ENCODE results near the gene AEN. TPM values are rescaled to one million over a fixed set of nuclear protein-coding genes. Genes with fewer than 3 reads are reported as not detected.

Gene AEN, protein sequence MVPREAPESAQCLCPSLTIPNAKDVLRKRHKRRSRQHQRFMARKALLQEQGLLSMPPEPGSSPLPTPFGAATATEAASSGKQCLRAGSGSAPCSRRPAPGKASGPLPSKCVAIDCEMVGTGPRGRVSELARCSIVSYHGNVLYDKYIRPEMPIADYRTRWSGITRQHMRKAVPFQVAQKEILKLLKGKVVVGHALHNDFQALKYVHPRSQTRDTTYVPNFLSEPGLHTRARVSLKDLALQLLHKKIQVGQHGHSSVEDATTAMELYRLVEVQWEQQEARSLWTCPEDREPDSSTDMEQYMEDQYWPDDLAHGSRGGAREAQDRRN
- 10 to 100 TPM; 28.2 to 73.0 (median 40.2) TPM for polyA plus RNA-seq (ENCODE audit: low read depth in 6 of 6)

DNA sequence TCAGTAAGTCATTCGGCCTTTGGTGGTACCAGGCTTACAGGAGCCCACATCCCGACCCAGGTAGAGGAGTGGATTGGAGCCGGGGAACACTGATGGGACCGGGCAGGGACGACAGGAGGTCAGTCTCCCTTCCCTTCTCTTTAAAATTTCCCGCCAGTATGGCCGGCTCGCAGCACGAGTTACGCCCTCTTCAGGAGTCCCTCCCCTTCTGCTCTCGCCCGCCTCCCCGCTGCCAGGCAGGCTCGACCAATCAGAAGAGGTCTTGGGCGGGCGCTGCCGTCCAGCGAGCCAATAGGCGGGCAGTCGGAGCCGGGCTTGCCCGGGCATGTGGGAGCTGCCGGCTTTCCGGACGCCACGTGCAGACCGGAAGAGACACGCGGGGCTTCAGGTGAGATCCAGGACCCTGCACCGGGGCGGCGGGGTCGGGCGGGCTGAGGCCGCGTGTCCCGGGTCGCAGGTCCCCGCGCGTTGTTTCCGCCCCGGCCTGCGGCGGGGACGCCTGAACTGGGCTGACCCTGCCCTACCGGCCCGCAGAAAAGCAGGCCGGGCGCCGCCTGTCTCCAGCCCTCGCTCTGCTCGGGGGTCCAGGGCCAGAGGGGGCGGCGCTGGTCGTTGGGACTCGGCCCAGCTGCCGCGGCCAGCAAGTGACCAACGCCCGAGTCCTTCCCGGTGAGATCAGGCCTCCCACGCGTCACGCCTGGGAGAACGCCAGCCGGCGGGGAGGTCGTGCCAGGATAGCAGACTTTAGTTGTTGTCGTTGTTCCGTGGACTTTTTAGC is at the start of gene AEN:
Gene AEN, plus strand, starts transcription at position 346 of the 778 bp plus-strand sequence. CDS start 4,870 bp downstream, outside the sequence.
- Mint-ChIP-seq H3K4me1 (peaks cover 32 to 48% (median 42%) of the 10 kb centered on the region in 3 donors), H3K27ac (peak within 1 kb of the TSS; percentile 90 to 97 (median 96)), H3K36me3 (no peaks in the 10 kb centered on the region), H3K27me3 (peaks cover 5 to 18% (median 12%) of the 10 kb centered on the region in 3 donors), H3K4me3 (peak within 1 kb of the TSS; percentile 83 to 97 (median 91)), H3K9me3 (no peaks in the 10 kb centered on the region)
- ATAC-seq (ENCODE audit: low read depth in 2 of 2): peak; percentile 95
- peak; percentile 97 for DNase-seq

DNA sequence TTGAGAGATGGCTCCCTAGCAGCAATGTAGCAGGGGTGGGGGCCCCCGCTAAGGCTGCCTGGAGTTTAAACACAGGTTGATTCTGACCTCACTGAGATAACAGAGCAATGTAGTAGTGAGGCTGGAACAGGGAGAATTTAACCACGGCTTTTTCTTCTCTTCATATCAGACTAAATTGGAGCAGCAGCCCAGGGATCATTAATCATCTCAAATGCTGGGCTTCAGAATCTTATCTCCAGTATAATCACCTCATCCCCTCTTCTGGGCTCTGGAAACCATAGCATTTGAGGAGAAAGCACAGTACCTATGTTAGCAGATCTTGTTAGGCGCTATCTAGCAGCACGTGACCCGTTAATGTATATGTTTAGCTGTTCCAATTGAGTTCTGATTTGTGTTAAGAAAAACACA is 49.3 kb upstream of the AEN start:
- Mint-ChIP-seq H3K27ac (no peak overlapping the region), H3K36me3 (no peaks in the 10 kb centered on the region), H3K9me3 (peaks cover 0 to 3% (median 0%) of the 10 kb centered on the region in 7 donors), H3K27me3 (peaks cover 0 to 38% (median 22%) of the 10 kb centered on the region in 3 donors), H3K4me3 (no peak overlapping the region), H3K4me1 (no peaks in the 10 kb centered on the region)
- no peak for ATAC-seq (ENCODE audit: low read depth in 2 of 2)
- no peak for DNase-seq

DNA sequence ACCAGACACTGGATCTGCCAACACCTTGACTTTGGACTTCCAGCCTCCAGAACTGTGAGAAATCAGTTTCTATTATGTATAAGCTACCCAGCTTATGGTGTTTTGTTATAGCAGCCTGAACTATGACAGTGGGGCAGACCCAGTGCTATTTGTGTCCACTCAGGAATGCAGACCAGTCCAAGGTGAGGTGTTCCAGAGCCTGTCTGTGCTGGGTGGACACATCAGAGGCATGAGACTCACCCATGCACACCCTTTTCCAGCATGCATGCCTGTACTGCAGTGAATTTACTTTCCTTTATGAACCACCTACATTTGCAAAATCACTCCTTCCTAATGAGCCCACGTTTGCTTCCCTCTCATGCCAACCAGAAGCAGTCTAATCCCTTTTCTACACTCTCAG is 47.1 kb upstream of the AEN start:
- DNase-seq (no peak), ATAC-seq (ENCODE audit: low read depth in 2 of 2) (no peak)
- no peak overlapping the region for H3K4me3 Mint-ChIP-seq
- no peaks in the 10 kb centered on the region for H3K36me3 Mint-ChIP-seq
- H3K27ac Mint-ChIP-seq: peak overlapping the region in 2 of 6 donors; percentile 64 to 70
- H3K9me3 Mint-ChIP-seq: peaks cover 0 to 3% (median 0%) of the 10 kb centered on the region in 7 donors
- no peaks in the 10 kb centered on the region for H3K4me1 Mint-ChIP-seq
- H3K27me3 Mint-ChIP-seq: peaks cover 0 to 27% (median 8%) of the 10 kb centered on the region in 3 donors

DNA sequence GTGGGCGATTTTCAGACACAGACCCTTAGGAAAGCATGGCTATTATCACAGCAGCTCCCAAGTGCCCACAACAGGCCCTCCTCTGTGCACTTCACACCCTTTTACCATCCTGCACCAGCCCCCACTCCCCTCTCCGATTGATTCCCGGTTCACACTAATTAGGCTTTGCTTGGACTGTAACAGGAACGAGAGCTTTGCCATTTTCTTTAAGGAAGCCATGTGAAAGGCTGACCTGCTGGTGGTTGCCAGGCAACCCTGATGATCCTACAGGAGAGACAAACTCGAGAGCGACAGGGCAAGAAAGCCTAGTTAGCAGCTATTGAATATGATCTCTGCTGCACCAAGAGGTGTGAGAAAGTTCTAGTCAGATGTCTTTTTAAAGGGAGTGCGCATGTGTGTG is 46.5 kb upstream of the AEN start:
- peaks cover 0 to 3% (median 0%) of the 10 kb centered on the region in 7 donors for H3K9me3 Mint-ChIP-seq
- H3K4me3 Mint-ChIP-seq: no peak overlapping the region
- no peaks in the 10 kb centered on the region for H3K4me1 Mint-ChIP-seq
- no peaks in the 10 kb centered on the region for H3K36me3 Mint-ChIP-seq
- H3K27ac Mint-ChIP-seq: peak overlapping the region in 1 of 6 donors; percentile 60
- ATAC-seq (ENCODE audit: low read depth in 2 of 2): no peak
- DNase-seq: no peak
- H3K27me3 Mint-ChIP-seq: peaks cover 0 to 27% (median 8%) of the 10 kb centered on the region in 3 donors

DNA sequence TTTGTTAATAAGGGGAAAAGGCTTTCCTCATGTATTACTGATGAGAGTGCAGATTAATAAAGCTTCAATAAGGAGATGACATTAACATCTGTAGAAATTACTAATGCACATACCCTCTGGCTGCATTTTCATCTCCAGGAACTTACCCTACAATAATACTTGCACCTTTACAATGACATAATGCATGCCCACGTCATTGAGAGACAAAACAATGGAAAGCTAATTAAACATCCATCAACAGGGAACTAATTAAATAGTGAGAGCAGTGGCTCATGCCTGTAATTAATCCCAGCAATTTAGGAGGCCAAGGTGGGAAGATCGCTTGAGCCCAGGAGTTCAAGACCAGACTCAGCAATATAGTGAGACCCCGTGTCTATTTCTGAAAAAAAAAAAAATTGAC is 41.8 kb upstream of the AEN start:
- no peaks in the 10 kb centered on the region for H3K9me3 Mint-ChIP-seq
- ATAC-seq (ENCODE audit: low read depth in 2 of 2) (no peak), DNase-seq (no peak)
- peaks cover 0 to 11% (median 3%) of the 10 kb centered on the region in 3 donors for H3K27me3 Mint-ChIP-seq
- no peaks in the 10 kb centered on the region for H3K4me1 Mint-ChIP-seq
- no peak overlapping the region for H3K4me3 Mint-ChIP-seq
- no peak overlapping the region for H3K27ac Mint-ChIP-seq
- H3K36me3 Mint-ChIP-seq: peaks cover 0 to 5% of the 10 kb centered on the region in 2 donors

DNA sequence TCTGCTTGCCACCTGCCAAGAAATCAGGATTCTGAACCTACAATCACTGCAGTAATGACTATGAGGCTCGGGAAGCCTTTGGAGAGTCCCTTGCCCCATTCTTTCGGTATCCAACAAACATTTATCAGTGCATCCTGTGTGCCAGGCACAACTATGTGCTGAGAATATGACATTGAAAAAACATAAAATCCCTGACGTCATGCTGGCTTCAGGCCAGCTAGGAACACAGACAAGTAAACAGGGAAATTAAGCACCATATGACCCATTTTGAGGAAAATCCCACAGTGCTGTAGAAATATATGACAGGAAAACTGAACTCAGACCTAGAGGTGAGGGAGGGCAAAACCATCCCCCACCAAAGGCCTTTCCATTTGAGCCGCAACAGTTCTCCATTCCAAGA is 40.6 kb upstream of the AEN start:
- H3K4me3 Mint-ChIP-seq: no peak overlapping the region
- H3K27me3 Mint-ChIP-seq: no peaks in the 10 kb centered on the region
- ATAC-seq (ENCODE audit: low read depth in 2 of 2) (no peak), DNase-seq (no peak)
- H3K36me3 Mint-ChIP-seq: peaks cover 0 to 6% of the 10 kb centered on the region in 2 donors
- no peak overlapping the region for H3K27ac Mint-ChIP-seq
- H3K9me3 Mint-ChIP-seq: no peaks in the 10 kb centered on the region
- H3K4me1 Mint-ChIP-seq: no peaks in the 10 kb centered on the region

DNA sequence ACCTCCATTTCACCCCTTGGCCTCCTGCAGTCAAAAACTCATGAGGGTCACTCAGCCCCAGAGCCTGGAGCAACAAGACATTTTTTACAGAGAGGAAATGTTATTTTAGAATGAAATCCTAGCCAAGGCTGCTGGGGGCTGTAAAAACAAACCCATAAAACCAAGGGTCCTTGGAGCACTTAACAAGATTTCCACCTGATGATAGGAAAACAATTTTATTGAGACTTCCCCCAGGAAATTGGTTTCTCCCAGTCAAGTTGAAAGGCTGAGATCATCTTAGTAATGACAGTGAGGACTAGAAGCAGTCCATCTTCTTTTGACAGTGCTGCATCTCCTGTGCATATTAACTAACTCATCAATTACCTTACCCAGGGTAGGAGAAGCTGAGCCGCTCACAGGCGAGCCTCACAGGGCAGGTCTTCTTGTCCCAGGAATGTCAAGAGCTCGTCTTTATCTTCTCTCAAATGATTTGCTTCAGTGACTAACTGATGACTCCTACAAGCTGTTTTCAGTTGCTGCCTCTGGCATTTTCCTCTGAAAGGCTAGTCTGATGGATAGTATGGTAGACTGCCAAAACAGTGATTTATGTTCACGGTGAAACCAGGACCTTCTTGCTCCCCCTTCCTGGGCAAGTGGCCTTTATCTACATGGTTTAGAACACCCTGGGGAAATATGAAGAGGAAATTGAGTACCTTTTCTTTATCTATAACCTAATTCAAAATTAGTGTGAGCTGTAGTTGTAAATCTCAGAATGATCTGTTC is 34.6 kb upstream of the AEN start:
- peaks cover 0 to 6% of the 10 kb centered on the region in 2 donors for H3K36me3 Mint-ChIP-seq
- no peak for DNase-seq

DNA sequence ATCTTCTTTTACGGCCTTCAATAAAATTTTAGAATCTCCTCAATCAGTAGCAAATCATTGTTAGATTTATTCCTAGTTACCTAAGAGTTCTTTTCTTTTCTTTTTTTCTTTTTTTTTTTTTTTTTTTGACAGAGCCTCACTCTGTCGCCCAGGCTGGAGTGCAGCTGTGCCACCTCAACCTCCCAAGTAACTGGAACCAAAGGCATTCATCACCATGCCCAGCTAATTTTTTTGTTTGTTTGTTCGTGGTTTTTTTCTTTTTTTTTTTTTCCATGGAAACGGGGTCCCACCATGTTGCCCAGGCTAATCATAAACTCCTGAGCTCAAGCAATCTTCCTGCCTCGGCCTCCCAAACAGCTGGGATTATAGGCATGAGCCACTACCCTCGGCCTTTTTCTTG is 30.4 kb upstream of the AEN start:
- H3K4me3 Mint-ChIP-seq: no peak overlapping the region
- no peaks in the 10 kb centered on the region for H3K4me1 Mint-ChIP-seq
- peaks cover 0 to 18% (median 4%) of the 10 kb centered on the region in 3 donors for H3K27me3 Mint-ChIP-seq
- H3K27ac Mint-ChIP-seq: no peak overlapping the region
- no peaks in the 10 kb centered on the region for H3K36me3 Mint-ChIP-seq
- ATAC-seq (ENCODE audit: low read depth in 2 of 2) (no peak), DNase-seq (no peak)
- peaks cover 0 to 3% (median 0%) of the 10 kb centered on the region in 7 donors for H3K9me3 Mint-ChIP-seq

More for the DNA sequence above, 34.6 kb upstream of the AEN start:
- Mint-ChIP-seq H3K4me1 (no peaks in the 10 kb centered on the region), H3K4me3 (no peak overlapping the region), H3K27ac (no peak overlapping the region), H3K27me3 (peaks cover 0 to 4% (median 0%) of the 10 kb centered on the region in 3 donors), H3K9me3 (peaks cover 0 to 3% (median 0%) of the 10 kb centered on the region in 7 donors)
- no peak for ATAC-seq (ENCODE audit: low read depth in 2 of 2)

DNA sequence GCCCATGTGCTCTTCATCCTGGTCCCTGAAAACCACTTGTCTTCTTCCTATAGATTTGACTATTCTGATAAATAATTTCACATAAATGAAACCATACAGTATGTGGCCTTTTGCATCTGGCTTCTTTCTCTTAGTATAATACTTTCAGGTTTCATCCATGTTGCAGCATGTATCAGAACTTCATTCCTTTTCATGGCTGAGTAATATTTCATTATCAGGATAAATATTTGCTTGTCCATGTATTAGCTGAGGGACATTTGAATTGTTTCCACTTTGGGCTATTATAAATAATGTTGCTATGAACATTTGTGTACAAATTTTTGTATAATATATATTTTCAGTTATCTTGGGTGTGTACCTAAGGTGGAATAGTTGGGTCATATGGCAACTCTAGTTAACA is 29.8 kb upstream of the AEN start:
- H3K4me3 Mint-ChIP-seq: no peak overlapping the region
- H3K9me3 Mint-ChIP-seq: peaks cover 0 to 3% (median 0%) of the 10 kb centered on the region in 7 donors
- DNase-seq: no peak
- H3K27me3 Mint-ChIP-seq: peaks cover 0 to 18% (median 4%) of the 10 kb centered on the region in 3 donors
- H3K4me1 Mint-ChIP-seq: no peaks in the 10 kb centered on the region
- H3K36me3 Mint-ChIP-seq: no peaks in the 10 kb centered on the region
- no peak overlapping the region for H3K27ac Mint-ChIP-seq
- no peak for ATAC-seq (ENCODE audit: low read depth in 2 of 2)

DNA sequence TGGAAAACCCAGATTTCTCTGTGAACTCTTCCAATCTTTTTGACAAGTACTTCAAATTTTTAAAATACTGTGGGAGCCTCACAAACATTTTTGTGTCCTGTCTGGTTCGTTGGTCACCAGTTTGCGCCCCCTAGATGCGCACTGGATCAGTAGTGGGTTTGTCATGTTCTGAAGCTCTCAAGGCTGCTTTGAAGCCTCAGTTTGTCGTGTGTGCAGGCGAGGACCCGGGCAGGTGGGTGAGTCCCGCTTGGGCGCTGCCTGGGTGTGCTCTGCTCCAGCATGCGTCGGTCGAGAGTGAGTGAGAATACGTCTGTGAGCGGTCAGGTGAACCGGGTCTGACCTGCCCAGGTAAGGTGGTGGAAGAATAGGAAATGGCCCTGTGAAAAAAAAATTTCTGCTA is 17.3 kb upstream of the AEN start:
- DNase-seq: no peak
- Mint-ChIP-seq H3K36me3 (peaks cover 10 to 15% of the 10 kb centered on the region in 2 donors), H3K27ac (no peak overlapping the region), H3K27me3 (peaks cover 61 to 65% (median 64%) of the 10 kb centered on the region in 3 donors), H3K9me3 (peaks cover 0 to 7% (median 4%) of the 10 kb centered on the region in 7 donors), H3K4me3 (peak overlapping the region in 4 of 8 donors; percentile 36 to 76 (median 70)), H3K4me1 (peaks cover 19 to 28% (median 22%) of the 10 kb centered on the region in 3 donors)
- ATAC-seq (ENCODE audit: low read depth in 2 of 2): no peak

DNA sequence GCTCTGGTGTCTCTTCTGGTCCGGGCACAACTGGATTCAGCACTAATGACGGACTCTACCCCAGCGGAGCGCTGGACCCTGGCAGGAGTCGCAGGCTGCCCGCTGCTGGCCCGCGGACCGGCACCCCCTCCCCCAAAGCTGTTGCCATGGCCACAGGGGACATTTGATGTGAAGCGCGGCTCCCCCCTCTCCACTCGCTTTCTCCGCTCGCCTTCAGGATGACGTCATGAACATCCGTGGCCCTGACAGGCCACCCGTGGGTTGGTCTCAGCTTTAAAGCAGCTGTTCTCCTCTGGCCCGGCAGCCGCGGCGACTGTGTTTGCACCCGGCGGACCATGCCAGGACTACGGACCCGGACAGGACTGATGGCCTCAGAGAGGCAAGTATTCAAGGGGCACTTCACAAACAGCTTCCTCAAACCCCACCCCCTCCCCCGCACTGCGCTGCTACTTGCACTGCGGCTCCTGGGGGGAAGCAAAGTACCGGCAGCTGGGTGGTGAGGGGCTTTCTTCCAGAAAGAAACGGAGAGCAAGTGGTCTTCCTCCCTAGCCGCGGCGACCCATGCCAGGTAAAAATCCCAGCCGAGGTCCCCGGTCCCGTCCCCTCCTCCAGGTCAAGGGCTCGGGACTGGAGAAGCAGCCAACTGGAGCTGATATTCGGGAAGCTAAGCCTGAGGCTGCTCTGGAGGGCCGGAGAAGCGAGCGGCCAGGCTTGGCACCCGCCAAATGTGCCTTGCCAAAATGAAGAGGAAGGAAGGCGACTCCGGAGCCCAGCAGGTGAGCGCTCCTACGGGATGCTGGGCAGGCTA is 16.6 kb upstream of the AEN start:
- H3K36me3 Mint-ChIP-seq: peaks cover 10 to 15% of the 10 kb centered on the region in 2 donors
- H3K27me3 Mint-ChIP-seq: peaks cover 68 to 71% (median 69%) of the 10 kb centered on the region in 3 donors
- H3K4me3 Mint-ChIP-seq: peak overlapping the region in 7 of 8 donors; percentile 36 to 86 (median 66)
- peaks cover 0 to 7% (median 4%) of the 10 kb centered on the region in 7 donors for H3K9me3 Mint-ChIP-seq
- DNase-seq (no peak), ATAC-seq (ENCODE audit: low read depth in 2 of 2) (peak in 1 of 2 donors; percentile 37)
- H3K27ac Mint-ChIP-seq: peak overlapping the region in 1 of 6 donors; percentile 52
- H3K4me1 Mint-ChIP-seq: peaks cover 19 to 28% (median 22%) of the 10 kb centered on the region in 3 donors
